Left forelimb (tissue), 1 donor: ENCODE measurements around the gene C4orf54.

Experiments used
- DNase-seq: peaks from one replicate; pipeline ENCODE4 v3.0.0-alpha.2; 2018; ENCODE audit warnings: low spot score

The C4orf54 gene

GRCh38 chr4:99651811-99652485, 5.7 kb downstream of the C4orf54 start:
- no peak for DNase-seq

GRCh38 chr4:99651016-99651769, 6.4 kb downstream of the C4orf54 start:
- no peak for DNase-seq

DNA sequence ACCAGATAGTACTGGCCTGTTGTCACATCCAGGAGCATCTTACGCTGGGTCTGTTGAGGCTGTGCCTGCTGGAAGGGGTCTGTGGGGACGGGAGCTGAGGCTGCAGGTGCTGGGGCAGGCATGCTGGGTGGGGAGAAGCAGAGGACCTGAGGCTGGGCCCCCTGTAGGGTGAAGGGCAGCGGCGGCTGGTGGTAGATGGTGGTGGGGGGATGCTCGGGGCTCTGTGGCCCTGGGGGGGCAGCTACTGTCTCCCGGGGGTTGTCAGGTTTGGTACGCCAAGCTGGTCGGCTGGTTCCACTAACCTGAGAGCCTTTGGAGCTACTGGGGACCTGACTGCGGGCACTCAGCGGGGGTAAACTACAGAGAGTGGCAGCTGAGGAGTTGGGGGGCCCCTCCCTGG, 7.8 kb downstream of the C4orf54 start:
- DNase-seq: no peak

DNA sequence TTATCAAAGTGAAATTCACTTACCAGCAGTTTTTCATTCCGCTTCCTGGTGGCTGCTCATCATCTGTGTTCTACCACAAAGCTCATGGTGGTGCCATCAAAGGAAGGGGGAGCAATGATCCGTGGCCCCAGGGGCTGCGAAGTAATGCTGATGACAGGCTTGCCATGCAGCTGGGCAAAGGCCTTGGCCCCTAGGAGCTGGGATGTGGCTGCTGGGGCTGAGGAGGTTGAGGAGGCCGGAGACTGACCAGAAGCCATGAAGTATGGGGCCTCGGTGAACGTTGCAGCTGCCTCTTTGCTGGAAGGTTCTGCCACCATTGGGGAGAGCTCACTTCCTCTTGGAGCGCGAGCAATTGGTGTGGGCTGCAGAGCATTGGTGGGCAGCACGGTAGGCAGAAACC, 8.4 kb downstream of the C4orf54 start:
- DNase-seq: no peak

GRCh38 chr4:99648321-99648720, 9.3 kb downstream of the C4orf54 start:
- no peak for DNase-seq

- DNase-seq: no peak
Measured at GRCh38 chr4:99647071-99647470, 10.6 kb downstream of the C4orf54 start.

DNA sequence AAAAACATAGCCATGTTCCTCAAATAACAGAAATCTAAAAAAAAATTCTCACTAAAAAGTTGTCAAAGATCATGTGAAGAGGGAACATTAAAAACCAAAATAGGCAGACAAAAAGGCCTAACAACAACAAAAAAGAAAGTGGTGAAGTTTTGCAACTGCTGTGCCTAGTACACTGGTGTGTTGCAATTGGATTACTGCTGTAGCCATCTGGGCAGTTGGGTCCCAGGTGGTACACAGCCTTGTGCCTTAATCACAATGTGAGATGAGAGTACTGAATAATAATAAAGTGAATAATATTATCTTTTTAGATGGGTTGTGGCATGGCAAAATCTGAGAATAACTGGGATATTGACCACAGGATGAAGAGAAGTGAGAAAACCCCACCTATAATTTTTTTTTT, 12.0 kb downstream of the C4orf54 start:
- DNase-seq: no peak

- no peak for DNase-seq
Measured at GRCh38 chr4:99645036-99645435, 12.6 kb downstream of the C4orf54 start.

DNA sequence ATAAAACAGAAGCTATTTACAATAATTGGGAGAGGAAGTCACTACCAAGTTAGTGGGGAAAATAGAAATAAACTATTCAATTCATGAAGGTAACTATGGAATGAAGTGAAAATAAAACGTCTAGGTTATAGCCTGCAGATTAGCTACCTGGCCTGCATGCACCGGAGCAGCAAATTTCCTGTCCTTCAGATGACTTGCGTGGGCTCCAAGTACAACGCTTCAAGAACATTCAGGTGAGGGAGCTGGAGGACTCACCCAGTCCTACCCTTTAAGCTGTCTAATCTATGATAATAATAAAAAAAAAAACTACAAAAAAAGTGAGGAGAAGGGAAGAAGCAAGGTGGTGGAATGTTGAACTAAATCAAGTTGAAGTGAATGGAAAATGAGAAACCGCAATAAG, 13.2 kb downstream of the C4orf54 start:
- no peak for DNase-seq

DNA sequence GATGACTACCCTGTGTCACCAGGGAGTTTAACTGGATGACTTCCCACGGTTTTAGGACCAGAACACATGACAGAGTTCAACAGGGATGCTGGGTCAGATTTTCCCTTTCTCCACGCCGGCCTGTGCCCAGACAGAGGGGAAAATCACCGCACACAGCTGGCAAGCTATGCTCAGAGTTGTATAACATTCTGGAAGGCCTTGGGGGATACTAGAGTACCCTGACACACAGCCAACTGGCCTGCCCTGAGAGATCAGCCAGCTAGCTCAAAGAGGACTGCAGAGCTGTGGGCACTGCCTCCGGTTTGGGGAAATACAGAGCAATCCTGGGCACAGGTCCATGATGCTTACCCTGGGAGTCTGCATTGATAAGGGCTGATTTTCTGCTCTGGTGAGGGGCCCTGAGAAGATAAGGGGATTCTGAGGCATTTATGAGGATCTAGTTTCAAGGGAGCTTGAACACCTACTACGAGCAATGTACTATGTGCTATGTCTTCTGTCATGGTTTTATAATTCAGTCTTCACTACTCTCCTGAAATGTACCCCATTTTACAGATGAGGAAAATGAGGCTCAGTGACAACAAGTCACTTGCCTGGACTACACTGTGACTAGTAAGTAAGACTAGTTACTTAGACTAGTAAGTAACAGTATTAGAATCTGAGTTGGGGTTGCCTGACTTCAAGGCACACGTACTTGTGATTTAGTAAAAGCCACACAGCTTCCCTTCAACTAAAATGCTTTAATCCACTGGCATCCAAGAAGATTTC, 14.7 kb downstream of the C4orf54 start:
- DNase-seq: no peak

DNA sequence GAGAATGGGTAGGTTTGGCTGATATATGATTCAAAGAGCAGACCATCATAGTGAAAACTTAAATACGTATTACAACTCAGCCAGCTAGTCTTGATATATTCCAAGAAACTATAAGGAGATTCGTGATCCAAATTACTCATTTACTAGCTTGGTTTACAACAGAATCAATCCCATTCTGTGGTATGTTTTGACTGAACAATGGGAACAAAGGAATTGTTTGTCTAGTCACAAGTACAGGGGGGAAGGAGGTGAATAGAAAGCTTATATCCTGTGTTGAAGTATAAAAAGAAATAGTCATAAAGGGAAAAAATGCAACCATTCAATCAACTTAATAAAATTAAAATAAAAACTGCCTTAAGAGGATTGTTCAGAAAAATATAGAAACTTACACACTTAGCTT, 17.0 kb downstream of the C4orf54 start:
- no peak for DNase-seq

DNA sequence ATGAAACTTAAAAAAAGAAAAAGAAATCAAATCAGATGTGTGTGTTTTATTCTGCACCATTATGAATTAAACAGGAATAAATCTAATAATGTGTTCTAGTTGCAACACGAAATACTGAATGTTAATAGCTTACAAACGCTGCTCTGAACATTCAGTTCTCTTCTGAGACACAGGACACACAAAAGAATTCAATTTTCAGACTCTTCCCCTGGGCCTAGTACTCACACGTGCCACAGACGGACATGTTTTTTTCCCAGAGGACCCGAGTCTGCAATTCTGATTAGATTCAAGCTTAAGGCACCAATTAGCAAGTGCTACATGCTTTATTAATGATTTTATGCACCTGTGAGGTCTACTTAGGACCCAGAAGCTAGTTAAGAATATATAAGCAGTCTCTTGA, 20.5 kb downstream of the C4orf54 start:
- DNase-seq: no peak

DNA sequence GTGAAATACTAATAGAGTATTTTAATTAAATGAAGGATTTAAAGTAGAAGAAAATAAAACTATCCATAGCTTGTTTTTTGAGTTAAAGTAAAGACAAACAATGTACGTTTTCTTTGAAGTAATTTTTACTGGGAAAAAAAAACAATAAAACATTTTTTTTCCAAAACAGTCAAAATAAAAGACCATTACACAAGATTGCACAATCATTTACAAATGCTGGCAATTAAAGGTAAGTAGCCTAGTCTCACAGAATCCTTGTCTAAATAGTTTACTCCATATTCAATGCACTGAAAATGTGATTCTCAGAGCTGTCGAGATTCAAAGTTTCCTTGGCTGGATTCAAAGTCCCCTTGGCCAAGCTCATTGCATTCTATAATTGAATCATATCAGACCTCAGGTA, 21.2 kb downstream of the C4orf54 start:
- DNase-seq: no peak

- no peak for DNase-seq
Measured at GRCh38 chr4:99635601-99636000, 22.0 kb downstream of the C4orf54 start.

- DNase-seq: no peak
Measured at GRCh38 chr4:99634742-99635360, 22.8 kb downstream of the C4orf54 start.

GRCh38 chr4:99633772-99634171, 23.9 kb downstream of the C4orf54 start:
- DNase-seq: no peak

DNA sequence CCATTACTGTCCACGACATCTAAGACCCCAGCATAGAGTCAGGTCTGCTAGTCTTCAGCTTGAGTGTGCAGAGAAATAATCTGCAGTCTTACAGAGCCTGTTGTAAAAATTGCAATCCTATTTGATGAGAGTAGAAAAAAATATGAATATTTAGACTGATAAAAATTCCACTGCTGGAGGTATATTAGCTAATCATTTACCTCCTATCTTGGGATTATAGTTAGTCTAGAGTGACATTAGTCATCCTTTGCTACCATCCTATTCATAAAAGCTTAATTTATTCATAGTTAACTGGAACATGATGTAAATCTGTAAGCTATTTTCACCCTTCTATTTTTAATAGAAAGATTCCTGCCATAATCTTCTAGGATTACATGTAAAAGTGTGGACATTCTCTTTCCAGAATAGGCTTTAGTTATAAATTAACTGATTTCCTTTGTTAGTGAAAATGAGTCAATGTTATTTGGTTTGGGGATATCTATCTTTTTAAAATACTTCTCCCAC, 26.7 kb downstream of the C4orf54 start:
- no peak for DNase-seq

GRCh38 chr4:99629962-99630554, 27.6 kb downstream of the C4orf54 start:
- DNase-seq: no peak

DNA sequence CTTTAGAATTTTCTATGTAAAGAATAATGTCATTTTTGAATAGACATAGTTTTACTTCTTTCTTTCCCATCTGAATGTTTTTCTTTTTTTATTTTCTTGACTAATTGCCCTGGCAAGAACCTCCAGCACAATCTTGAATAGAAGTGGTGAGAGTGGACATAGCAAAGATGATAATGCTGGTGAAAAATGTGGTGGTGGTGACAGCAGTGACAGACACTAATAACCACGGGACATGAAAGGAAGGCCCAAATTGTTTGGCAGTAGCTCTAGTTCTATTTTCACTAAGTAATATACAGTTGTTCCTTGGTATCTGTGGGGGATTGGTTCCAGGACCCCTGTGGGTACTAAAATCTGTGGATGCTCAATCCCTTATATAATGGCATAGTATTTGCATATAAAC, 29.6 kb downstream of the C4orf54 start:
- no peak for DNase-seq

- no peak for DNase-seq
Measured at GRCh38 chr4:99625369-99625768, 32.3 kb downstream of the C4orf54 start.

DNA sequence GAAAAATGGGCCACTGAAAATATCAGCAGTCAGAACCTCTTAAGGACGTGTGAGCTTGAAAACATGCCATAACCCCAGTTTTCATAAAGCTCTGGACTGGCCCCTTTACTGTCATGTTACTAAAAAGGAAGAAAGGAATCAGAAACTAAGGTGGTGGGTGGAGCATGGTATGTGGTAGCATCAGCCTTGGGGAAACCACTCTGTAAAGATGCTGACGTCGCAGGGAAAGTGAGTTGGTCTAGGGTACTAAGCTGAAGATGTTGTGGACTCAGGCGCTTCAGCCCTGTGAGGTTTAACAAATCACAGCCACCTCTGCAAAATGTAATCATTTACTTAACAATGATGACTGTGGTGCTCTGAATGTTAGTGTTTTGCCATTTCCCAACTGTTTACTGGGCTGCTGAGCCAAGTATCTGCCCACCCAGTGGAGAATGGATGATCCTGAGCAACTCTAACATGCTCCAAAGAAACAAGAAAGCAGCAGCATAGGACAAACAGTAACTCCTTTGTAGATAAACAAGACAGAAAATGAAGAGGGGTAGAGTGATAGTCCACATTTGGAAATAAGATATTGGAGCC, 33.4 kb downstream of the C4orf54 start:
- no peak for DNase-seq

DNA sequence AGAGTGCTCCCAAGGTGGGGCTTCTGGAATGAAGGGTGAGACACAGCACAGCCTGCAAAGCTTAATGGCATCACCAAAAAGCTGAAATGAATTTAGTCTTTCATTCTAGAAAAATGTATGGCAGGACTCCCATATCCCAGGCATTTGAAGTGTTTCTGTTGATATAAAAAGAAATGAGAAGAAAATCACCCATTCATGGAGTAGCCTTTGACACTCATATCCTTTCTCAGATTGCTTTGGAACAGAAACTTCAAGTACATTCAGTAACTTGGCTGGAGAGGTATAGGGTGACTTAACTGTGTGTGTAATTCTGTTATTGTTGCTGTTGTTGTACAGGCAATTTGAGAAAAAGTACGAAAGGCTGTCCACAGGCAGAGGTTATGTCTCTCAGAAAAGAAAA, 35.3 kb downstream of the C4orf54 start:
- no peak for DNase-seq
